Kidney (tissue), 14 donors: ENCODE data around the gene LENEP. TPM values are rescaled to one million over a fixed set of nuclear protein-coding genes. Genes with fewer than 3 reads are reported as not detected.
A peak's percentile ranks its signal among the peaks of the same experiment; 100 is the strongest.

Experiments used
- DNase-seq, 5 donors: peaks; one replicate each; pipeline ENCODE4 v3.0.0-alpha.2; 2013 to 2020
- FAIRE-seq: peaks from 2 replicates; lab custom pipeline; 2012; peaks lifted over from hg19 to GRCh38; lab: Jason Lieb, UNC
- H3K27ac ChIP-seq, 2 donors: one replicate each; pipeline ENCODE4 v1.7.0; 2013; ENCODE audit warnings: low read depth in 2 of 2, low read length in 2 of 2, inconsistent platforms in 1 of 2
- H3K27me3 ChIP-seq: one replicate; pipeline ENCODE4 v1.7.1; 2013; ENCODE audit warnings: low read length, inconsistent platforms; ENCODE audit not compliant: control insufficient read depth, insufficient read depth
- H3K36me3 ChIP-seq, 3 donors: one replicate each; pipeline versions ENCODE4 v1.7.0 to v1.7.1; 2013; ENCODE audit warnings: low read length in 3 of 3, control low read depth in 1 of 3, inconsistent platforms in 1 of 3; ENCODE audit not compliant: insufficient read depth in 3 of 3, control insufficient read depth in 2 of 3
- H3K4me1 ChIP-seq, 3 donors: one replicate each; pipeline versions ENCODE4 v1.7.0 to v1.7.1; 2013; ENCODE audit warnings: low read length in 3 of 3, inconsistent platforms in 1 of 3, low read depth in 1 of 3; ENCODE audit not compliant: control insufficient read depth in 2 of 3, insufficient read depth in 2 of 3
- H3K4me3 ChIP-seq, 3 donors: one replicate each; pipeline versions ENCODE4 v1.7.0 to v1.8.1; 2013; ENCODE audit warnings: low read length in 3 of 3, control low read depth in 1 of 3, inconsistent platforms in 1 of 3
- H3K9ac ChIP-seq, 3 donors: one replicate each; pipeline versions ENCODE4 v1.7.0 to v1.7.1; 2013; ENCODE audit warnings: low read length in 3 of 3, control low read depth in 1 of 3, inconsistent platforms in 1 of 3
- H3K9me3 ChIP-seq, 3 donors: one replicate each; pipeline versions ENCODE4 v1.7.0 to v1.7.1; 2013; ENCODE audit warnings: low read length in 3 of 3, control low read depth in 1 of 3, inconsistent platforms in 1 of 3; ENCODE audit not compliant: control insufficient read depth in 2 of 3, insufficient read depth in 1 of 3
- intact Hi-C: fragments of 100-400 bp; cut with DNase I; formaldehyde crosslinking; loops from one replicate; pipeline ENCODE4 v1.11.1; 2022
- polyA plus RNA-seq: library from polyadenylated mRNA; stranded (reverse); fragments of 350-450 nt; fragmentation: Illumina TruSeq; extraction: RNeasy Lipid Tissue Mini Kit (QIAGEN cat#74804); gene quantifications from one replicate; pipeline ENCODE4 v1.2.3, GENCODE V29; 2014; ENCODE audit warnings: low read depth, low replicate concordance; ENCODE audit not compliant: insufficient read depth
- total RNA-seq: library from RNA; stranded (reverse); fragmentation: NEBNext Ultra II Directional; extraction: Animal tissue kit (Norgen Biotek cat#: 25700); gene quantifications from one replicate; pipeline ENCODE4 v1.2.1, GENCODE V29; 2021
- TF ChIP-seq, protein P1 (sequence below): IDR thresholded peaks from 3 replicates; pipeline ENCODE4 v1.5.1; 2012; ENCODE audit warnings: mild to moderate bottlenecking, moderate library complexity, borderline replicate concordance; ENCODE audit not compliant: insufficient read depth; ENCODE audit errors: extremely low read depth
- donor health status: control.
- donor health status: control.
- donor health status: control.
- donor health status: control.
- donor health status: control.
- donor health status: DM: yes; HTN: yes; CAD: no.
- donor health status: Normal renal cell carcinoma (clear cell type).

LENEP gene
- total and polyA plus RNA-seq, 2 donors from 2014 or later: not detected

DNA sequence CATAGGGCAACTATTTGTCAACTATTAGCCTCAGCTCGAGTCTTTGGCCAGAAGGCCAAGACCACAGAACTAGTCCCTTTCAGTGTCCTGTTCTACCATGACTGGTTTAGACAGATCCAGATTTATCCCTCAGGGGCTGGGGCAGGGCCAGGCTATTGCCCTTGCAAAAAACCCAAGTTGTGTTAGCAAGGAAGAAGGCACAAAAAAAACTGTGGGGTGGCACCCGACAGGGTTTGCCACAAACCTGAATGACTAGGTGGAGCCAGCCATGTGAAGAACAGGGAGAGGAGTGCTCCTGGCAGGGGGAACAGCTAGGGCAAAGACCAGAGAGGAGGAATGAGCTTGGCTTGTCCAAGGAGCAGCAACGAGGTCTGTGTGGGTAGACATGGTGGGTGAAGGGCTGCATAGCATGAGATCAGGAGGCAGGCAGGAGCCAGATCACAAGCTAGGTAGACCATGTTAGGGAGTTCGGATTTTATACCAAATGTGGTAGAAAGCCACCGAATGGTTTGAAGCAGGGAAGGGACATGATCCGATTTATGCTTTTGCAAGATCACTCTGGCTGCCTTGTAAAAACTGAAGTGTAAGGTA is 44.6 kb downstream of the LENEP start:
- Histone ChIP-seq H3K27me3 (no peaks in the 10 kb centered on the region), H3K36me3 (no peaks in the 10 kb centered on the region), H3K27ac (no peak overlapping the region), H3K4me3 (no peak overlapping the region), H3K9ac (no peak overlapping the region), H3K4me1 (no peaks in the 10 kb centered on the region), H3K9me3 (no peaks in the 10 kb centered on the region)
- peak in 1 of 5 donors; percentile 31 for DNase-seq
- TF ChIP-seq, protein P1, sequence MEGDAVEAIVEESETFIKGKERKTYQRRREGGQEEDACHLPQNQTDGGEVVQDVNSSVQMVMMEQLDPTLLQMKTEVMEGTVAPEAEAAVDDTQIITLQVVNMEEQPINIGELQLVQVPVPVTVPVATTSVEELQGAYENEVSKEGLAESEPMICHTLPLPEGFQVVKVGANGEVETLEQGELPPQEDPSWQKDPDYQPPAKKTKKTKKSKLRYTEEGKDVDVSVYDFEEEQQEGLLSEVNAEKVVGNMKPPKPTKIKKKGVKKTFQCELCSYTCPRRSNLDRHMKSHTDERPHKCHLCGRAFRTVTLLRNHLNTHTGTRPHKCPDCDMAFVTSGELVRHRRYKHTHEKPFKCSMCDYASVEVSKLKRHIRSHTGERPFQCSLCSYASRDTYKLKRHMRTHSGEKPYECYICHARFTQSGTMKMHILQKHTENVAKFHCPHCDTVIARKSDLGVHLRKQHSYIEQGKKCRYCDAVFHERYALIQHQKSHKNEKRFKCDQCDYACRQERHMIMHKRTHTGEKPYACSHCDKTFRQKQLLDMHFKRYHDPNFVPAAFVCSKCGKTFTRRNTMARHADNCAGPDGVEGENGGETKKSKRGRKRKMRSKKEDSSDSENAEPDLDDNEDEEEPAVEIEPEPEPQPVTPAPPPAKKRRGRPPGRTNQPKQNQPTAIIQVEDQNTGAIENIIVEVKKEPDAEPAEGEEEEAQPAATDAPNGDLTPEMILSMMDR: no peak
- FAIRE-seq: no peak
- intact Hi-C loops: no loop called here

DNA sequence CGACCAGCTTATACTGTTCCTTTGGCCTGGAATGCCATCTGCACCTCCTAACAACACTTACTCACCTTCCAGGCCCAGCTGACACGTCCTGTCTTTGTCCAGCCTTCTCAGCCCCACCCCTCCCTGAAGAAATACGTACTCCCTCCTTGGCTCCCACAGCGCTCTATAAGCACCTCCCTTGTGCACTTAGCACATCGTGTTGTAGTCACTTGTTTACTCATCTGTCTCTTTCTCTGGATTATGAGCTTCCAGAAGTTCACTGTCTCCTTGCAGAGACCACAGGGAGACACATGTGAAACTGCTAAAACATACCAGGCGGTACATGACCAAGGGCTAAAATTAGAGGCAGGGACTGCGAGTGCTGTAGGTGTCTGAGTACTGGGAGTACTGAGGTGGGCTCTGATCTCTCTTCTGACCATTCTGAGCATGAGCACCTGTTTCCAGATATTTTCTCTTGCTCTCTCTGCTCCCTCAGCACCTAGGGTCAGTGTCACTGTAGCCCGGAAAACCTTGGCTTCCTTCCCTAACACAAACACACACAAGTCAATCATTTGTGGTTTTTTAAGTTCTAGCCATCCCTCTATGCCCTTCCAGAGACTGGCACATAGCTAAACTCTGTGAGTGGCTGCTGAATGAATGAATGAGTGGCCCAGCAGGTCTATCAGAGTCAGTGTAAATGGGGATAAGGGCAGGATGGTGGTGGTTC is 45.4 kb downstream of the LENEP start:
- Histone ChIP-seq H3K27ac (no peak overlapping the region), H3K4me3 (no peak overlapping the region), H3K9ac (no peak overlapping the region), H3K27me3 (no peaks in the 10 kb centered on the region), H3K4me1 (no peaks in the 10 kb centered on the region), H3K36me3 (no peaks in the 10 kb centered on the region), H3K9me3 (no peaks in the 10 kb centered on the region)
- FAIRE-seq (no peak), DNase-seq (no peak)
- TF ChIP-seq, protein P1: no peak
- intact Hi-C loops: no loop called here

DNA sequence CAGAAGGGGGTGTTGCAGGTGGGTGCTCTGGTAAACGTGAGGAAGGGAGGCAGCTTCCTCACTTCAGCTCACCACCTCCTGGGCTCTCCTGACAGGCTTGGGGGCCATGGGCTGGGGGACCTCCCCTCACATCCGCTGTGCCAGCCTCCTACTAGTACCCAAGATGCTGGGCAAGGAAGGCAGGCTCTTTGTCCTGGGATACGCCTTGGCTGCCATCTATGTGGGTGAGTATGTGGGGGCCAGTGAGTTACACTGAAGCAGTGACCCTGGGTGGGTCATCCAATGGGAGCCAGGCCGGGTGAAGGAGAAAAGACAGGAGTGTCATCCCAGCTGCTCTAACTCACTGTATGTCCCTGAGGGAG is 45.9 kb downstream of the LENEP start:
- TF ChIP-seq, protein P1: no peak
- DNase-seq (peak in 1 of 5 donors; percentile 57), FAIRE-seq (no peak)
- Histone ChIP-seq H3K9ac (no peak overlapping the region), H3K9me3 (no peaks in the 10 kb centered on the region), H3K4me1 (no peaks in the 10 kb centered on the region), H3K27ac (no peak overlapping the region), H3K4me3 (no peak overlapping the region), H3K27me3 (no peaks in the 10 kb centered on the region), H3K36me3 (no peaks in the 10 kb centered on the region)
- intact Hi-C loops: no loop called here
